Measurements from ENCODE around the gene CCDC124.
"Not testable (repeated sequence)": the region's sequence is repeated elsewhere in the genome, so short reads cannot be mapped to it uniquely, and the experiment has no call there.

The CCDC124 gene

DNA sequence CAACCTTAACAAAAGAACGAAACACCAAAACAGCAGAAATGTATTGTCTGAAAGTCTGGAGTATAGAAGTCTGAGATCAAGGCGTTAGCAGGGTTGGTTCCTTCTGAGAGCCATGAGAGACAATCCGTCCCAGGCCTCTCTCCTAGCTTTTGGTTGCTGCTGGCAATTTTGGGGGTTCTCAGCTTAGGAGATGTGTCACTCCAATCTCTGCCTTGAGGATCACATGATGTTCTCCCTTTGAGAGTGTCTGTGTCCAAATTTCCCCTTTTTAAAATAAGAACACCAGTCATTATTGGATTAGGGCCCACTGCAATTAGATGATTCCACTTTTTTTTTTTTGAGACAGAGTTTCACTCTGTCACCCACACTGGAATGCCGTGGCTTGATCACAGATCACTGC is 44.2 kb downstream of the CCDC124 start:
- Mint-ChIP-seq H3K4me1 (ENCODE audit: low read depth) (no peaks in the 10 kb centered on the region), H3K4me3 (no peak overlapping the region), H3K9me3 (no peaks in the 10 kb centered on the region), H3K36me3 (ENCODE audit: low read depth) (no peaks in the 10 kb centered on the region), H3K27ac (no peak overlapping the region), H3K27me3 (peaks cover 16% of the 10 kb centered on the region)
- no peak for DNase-seq

- H3K36me3 Mint-ChIP-seq (ENCODE audit: low read depth): no peaks in the 10 kb centered on the region
- peaks cover 21% of the 10 kb centered on the region for H3K27me3 Mint-ChIP-seq
- no peak for DNase-seq
- no peak overlapping the region for H3K27ac Mint-ChIP-seq
- H3K4me1 Mint-ChIP-seq (ENCODE audit: low read depth): no peaks in the 10 kb centered on the region
- no peak overlapping the region for H3K4me3 Mint-ChIP-seq
- H3K9me3 Mint-ChIP-seq: no peaks in the 10 kb centered on the region
Measured at GRCh38 chr19:17977488-17977887, 44.7 kb downstream of the CCDC124 start.

- DNase-seq: no peak
- H3K4me1 Mint-ChIP-seq (ENCODE audit: low read depth): no peaks in the 10 kb centered on the region
- H3K27me3 Mint-ChIP-seq: peaks cover 24% of the 10 kb centered on the region
- no peaks in the 10 kb centered on the region for H3K9me3 Mint-ChIP-seq
- no peak overlapping the region for H3K4me3 Mint-ChIP-seq
- H3K36me3 Mint-ChIP-seq (ENCODE audit: low read depth): no peaks in the 10 kb centered on the region
- H3K27ac Mint-ChIP-seq: no peak overlapping the region
Measured at GRCh38 chr19:17981611-17982010, 48.8 kb downstream of the CCDC124 start.

GRCh38 chr19:17982430-17982829 is 49.6 kb downstream of the CCDC124 start:
- no peak for DNase-seq
- Mint-ChIP-seq H3K27me3 (peaks cover 24% of the 10 kb centered on the region), H3K9me3 (no peaks in the 10 kb centered on the region), H3K36me3 (ENCODE audit: low read depth) (no peaks in the 10 kb centered on the region), H3K4me3 (no peak overlapping the region), H3K4me1 (ENCODE audit: low read depth) (no peaks in the 10 kb centered on the region), H3K27ac (no peak overlapping the region)

- Mint-ChIP-seq H3K36me3 (ENCODE audit: low read depth) (no peaks in the 10 kb centered on the region), H3K4me3 (no peak overlapping the region), H3K27ac (no peak overlapping the region), H3K27me3 (peaks cover 19% of the 10 kb centered on the region), H3K4me1 (ENCODE audit: low read depth) (no peaks in the 10 kb centered on the region), H3K9me3 (no peaks in the 10 kb centered on the region)
- no peak for DNase-seq
Measured at GRCh38 chr19:17985037-17985818, 52.4 kb downstream of the CCDC124 start.

- H3K4me3 Mint-ChIP-seq; DNase-seq; H3K4me1 Mint-ChIP-seq (ENCODE audit: low read depth); H3K9me3 Mint-ChIP-seq; H3K27ac Mint-ChIP-seq; H3K36me3 Mint-ChIP-seq (ENCODE audit: low read depth): not testable (repeated sequence)
- H3K27me3 Mint-ChIP-seq: peaks cover 11% of the 10 kb centered on the region
Measured at GRCh38 chr19:17986569-17986968, 53.8 kb downstream of the CCDC124 start.

DNA sequence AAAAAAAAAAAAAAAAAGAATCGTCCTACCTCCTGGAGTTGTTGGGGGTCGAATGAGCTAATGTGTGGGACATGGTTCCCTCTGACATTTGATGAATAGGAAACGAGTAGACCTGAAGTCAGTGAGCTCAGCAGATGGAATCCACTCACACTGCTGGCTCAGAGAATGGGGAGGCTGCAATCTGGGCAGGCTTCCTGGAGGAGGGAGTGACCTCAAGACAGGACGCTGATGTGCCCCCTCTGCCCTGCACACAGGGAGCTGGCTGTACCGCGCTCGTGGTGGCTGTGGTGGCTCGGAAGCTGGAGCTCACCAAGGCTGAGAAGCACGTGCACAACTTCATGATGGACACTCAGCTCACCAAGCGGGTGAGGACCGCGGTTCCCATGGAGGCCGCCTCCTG is 55.3 kb downstream of the CCDC124 start:
- Mint-ChIP-seq H3K9me3 (no peaks in the 10 kb centered on the region), H3K27ac (no peak overlapping the region), H3K4me3 (no peak overlapping the region), H3K4me1 (ENCODE audit: low read depth) (no peaks in the 10 kb centered on the region), H3K27me3 (peaks cover 3% of the 10 kb centered on the region), H3K36me3 (ENCODE audit: low read depth) (no peaks in the 10 kb centered on the region)
- no peak for DNase-seq

GRCh38 chr19:17989425-17990094 is 56.7 kb downstream of the CCDC124 start:
- Mint-ChIP-seq H3K4me1 (ENCODE audit: low read depth) (no peaks in the 10 kb centered on the region), H3K4me3 (no peak overlapping the region), H3K27ac (no peak overlapping the region), H3K36me3 (ENCODE audit: low read depth) (no peaks in the 10 kb centered on the region), H3K27me3 (peaks cover 3% of the 10 kb centered on the region), H3K9me3 (no peaks in the 10 kb centered on the region)
- no peak for DNase-seq

- no peak for DNase-seq
- Mint-ChIP-seq H3K4me3 (no peak overlapping the region), H3K27ac (no peak overlapping the region), H3K4me1 (ENCODE audit: low read depth) (peaks cover 6% of the 10 kb centered on the region), H3K36me3 (ENCODE audit: low read depth) (no peaks in the 10 kb centered on the region), H3K27me3 (no peaks in the 10 kb centered on the region), H3K9me3 (no peaks in the 10 kb centered on the region)
Measured at GRCh38 chr19:17993076-17993813, 60.4 kb downstream of the CCDC124 start.
